KMS-11 (cell line): Measurements from ENCODE around the gene PRKAR1B.

Experiments
- H2AFZ ChIP-seq: fragments of 200-600 bp; sonication (generic); 2 replicates; pipeline ENCODE4 v1.6.1; 2016; ENCODE audit warnings: antibody characterized with exemption, mixed run types, low read depth
- H3K27ac ChIP-seq: fragments of 200-600 bp; sonication (generic); 2 replicates; pipeline ENCODE4 v1.6.1; 2016; ENCODE audit warnings: mild to moderate bottlenecking, mixed run types
- H3K27me3 ChIP-seq: fragments of 200-600 bp; sonication (generic); 2 replicates; pipeline ENCODE4 v1.6.1; 2017; ENCODE audit warnings: mild to moderate bottlenecking, low read depth, mixed run types, moderate library complexity; ENCODE audit not compliant: insufficient read depth
- H3K36me3 ChIP-seq: fragments of 200-600 bp; sonication (generic); 2 replicates; pipeline ENCODE4 v1.6.1; 2017; ENCODE audit warnings: mild to moderate bottlenecking, mixed run types; ENCODE audit not compliant: insufficient read depth
- H3K4me1 ChIP-seq: fragments of 200-600 bp; sonication (generic); 2 replicates; pipeline ENCODE4 v1.6.1; 2016; ENCODE audit warnings: mild to moderate bottlenecking, low read depth, mixed run types; ENCODE audit not compliant: poor library complexity, severe bottlenecking
- H3K4me2 ChIP-seq: fragments of 200-600 bp; sonication (generic); 2 replicates; pipeline ENCODE4 v1.7.0; 2016; ENCODE audit warnings: mild to moderate bottlenecking, mixed run types
- H3K4me3 ChIP-seq: fragments of 200-600 bp; sonication (generic); IDR thresholded peaks from 2 replicates; pipeline ENCODE4 v1.6.1; 2017; ENCODE audit warnings: low read depth, low read length, mixed read lengths; ENCODE audit not compliant: insufficient read depth
- H3K79me2 ChIP-seq: fragments of 200-600 bp; sonication (generic); 2 replicates; pipeline ENCODE4 v1.6.1; 2016; ENCODE audit warnings: low read depth, mixed run types; ENCODE audit not compliant: insufficient read depth
- H3K9ac ChIP-seq: fragments of 200-600 bp; sonication (generic); 2 replicates; pipeline ENCODE4 v1.6.1; 2016; ENCODE audit warnings: mild to moderate bottlenecking, mixed run types
- H4K20me1 ChIP-seq: fragments of 200-600 bp; sonication (generic); 2 replicates; pipeline ENCODE4 v1.6.1; 2016; ENCODE audit warnings: mild to moderate bottlenecking, mixed run types; ENCODE audit not compliant: insufficient read depth
- CTCF ChIP-seq: fragments of 200-600 bp; sonication (generic); conservative IDR thresholded peaks from 2 replicates; pipeline ENCODE4 v1.6.1; 2017; ENCODE audit warnings: low read depth, mild to moderate bottlenecking, antibody characterized with exemption, low read length, moderate library complexity, mixed read lengths

Gene PRKAR1B

GRCh38 chr7:571096-571717 lies 155.9 kb downstream of the PRKAR1B start:
- Histone ChIP-seq H4K20me1 (no peaks in the 10 kb centered on the region), H3K36me3 (no peaks in the 10 kb centered on the region), H2AFZ (no peak overlapping the region), H3K27ac (no peak overlapping the region), H3K4me2 (no peak overlapping the region), H3K79me2 (no peaks in the 10 kb centered on the region), H3K27me3 (no peaks in the 10 kb centered on the region), H3K4me1 (no peaks in the 10 kb centered on the region), H3K4me3 (no peak overlapping the region), H3K9ac (no peak overlapping the region)
- TF ChIP-seq CTCF, result no peak

DNA sequence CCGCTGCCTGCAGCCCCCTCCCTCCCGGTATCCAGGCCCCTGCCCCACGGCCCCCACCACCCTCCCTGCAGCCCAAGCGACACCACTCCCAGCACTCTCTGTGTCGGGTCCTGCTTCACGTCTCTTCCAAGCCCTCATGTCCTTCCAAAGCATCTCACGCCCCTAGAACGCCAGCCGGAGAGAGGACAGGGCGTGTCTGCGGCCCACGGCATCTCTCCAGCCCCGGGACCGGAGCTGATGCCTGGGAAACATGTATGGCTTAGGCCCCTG lies 156.3 kb downstream of the PRKAR1B start:
- Histone ChIP-seq H3K4me1 (no peaks in the 10 kb centered on the region), H3K79me2 (no peaks in the 10 kb centered on the region), H3K36me3 (no peaks in the 10 kb centered on the region), H3K9ac (no peak overlapping the region), H3K4me3 (no peak overlapping the region), H4K20me1 (no peaks in the 10 kb centered on the region), H3K27me3 (no peaks in the 10 kb centered on the region), H3K4me2 (no peak overlapping the region), H3K27ac (no peak overlapping the region), H2AFZ (no peak overlapping the region)
- no peak for TF ChIP-seq CTCF

DNA sequence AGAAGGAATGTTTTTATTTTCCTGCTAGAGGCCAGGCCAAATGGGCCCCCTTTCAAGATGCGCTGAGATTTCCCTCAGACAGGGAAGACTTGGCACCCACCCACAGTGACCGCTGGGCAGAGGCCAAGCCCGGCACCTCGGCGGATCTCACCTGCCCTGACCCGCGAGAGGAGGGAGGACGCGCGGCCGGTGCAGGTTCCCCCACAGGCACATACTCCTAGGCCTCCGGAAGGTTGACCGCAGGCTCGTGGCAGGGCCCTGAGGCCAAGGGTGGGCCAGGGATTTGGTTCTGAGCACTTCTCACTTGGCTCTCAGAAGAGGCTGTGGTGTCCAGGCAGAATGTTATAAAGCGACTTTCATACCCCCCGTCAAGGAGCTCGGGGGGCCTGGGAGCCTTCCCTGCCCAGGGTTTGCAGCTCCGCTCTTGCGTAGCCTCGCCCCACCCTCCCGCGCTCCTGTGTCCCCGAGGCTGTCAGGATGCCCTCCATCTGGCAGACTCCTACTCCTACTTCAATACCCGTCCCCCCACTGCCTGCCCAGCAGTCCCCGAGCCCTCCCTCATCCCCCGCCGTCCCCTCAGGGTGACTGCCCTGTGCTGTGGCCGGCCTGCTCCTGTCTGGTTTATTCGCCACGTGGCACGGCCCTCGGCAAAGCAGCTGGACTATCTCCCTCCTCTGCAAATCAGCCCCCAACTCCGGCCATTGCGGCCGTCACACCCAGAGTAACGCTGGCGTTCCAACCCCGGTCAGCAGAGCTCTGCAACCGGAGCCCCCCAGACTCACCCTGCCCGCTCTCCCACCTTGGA lies 156.9 kb downstream of the PRKAR1B start:
- Histone ChIP-seq H3K27me3 (no peaks in the 10 kb centered on the region), H3K36me3 (no peaks in the 10 kb centered on the region), H4K20me1 (no peaks in the 10 kb centered on the region), H3K79me2 (no peaks in the 10 kb centered on the region), H3K4me3 (no peak overlapping the region), H3K27ac (no peak overlapping the region), H3K4me2 (no peak overlapping the region), H3K4me1 (no peaks in the 10 kb centered on the region), H3K9ac (no peak overlapping the region), H2AFZ (no peak overlapping the region)
- no peak for TF ChIP-seq CTCF

DNA sequence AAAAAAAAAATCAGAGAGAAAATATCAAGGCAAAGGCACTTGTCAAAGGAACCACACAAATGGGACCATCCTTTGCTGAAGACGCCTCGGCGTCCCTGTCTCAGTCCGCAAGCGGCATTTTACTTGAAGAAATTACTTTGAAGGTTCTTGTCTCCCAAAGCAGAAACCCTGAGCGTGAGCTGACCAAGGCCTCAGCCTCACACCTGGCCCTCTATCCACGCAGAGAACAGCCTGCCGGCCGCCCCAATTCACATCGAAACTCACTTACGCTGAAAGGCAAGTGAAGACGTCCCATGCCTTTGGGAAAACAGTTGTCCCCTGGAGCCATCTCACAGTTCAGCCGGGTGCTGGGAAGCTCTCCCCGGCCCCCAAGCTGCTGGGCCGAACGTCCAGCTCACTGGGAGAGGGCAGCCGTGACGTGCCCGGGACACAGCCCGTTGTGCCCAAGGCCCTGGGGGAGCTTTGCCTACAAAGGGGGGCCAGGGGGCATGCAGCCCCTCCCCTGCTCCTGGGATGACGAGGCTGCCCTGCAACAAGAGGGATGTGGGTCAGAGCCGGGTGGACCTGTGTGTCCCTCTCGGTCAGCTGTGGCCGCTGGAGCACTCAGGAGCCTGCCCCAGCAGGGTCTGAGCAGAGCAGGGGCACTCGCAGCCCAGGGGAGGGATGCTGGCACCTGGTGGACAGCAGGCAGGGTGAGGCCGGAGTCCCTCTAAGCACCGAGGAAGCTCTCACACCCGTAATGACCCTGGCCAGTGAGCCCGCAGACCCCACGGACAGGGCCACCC lies 157.8 kb downstream of the PRKAR1B start:
- H3K4me1 ChIP-seq, result no peaks in the 10 kb centered on the region
- H4K20me1 ChIP-seq, result no peaks in the 10 kb centered on the region
- no peak overlapping the region for H3K9ac ChIP-seq
- H3K4me3 ChIP-seq, result no peak overlapping the region
- no peaks in the 10 kb centered on the region for H3K36me3 ChIP-seq
- no peak for TF ChIP-seq CTCF
- H3K27me3 ChIP-seq, result no peaks in the 10 kb centered on the region
- no peak overlapping the region for H3K4me2 ChIP-seq
- no peak overlapping the region for H3K27ac ChIP-seq
- no peaks in the 10 kb centered on the region for H3K79me2 ChIP-seq
- H2AFZ ChIP-seq, result no peak overlapping the region
